Retinal pigment epithelial cell (primary cell): ENCODE measurements around the gene TRIM41.

Source experiments
- DNase-seq: peaks from one replicate; pipeline ENCODE4 v3.0.0-alpha.2; 2010; ENCODE audit warnings: low read depth
- H3K4me3 ChIP-seq: 2 replicates; pipeline ENCODE4 v1.5.1; 2011; ENCODE audit warnings: mild to moderate bottlenecking, low read length, control low read depth, moderate library complexity
- TF ChIP-seq, protein P1 (sequence below): conservative IDR thresholded peaks from 2 replicates; pipeline ENCODE4 v1.5.1; 2011; ENCODE audit warnings: low read depth, low read length, control low read depth, inconsistent platforms

Gene TRIM41

DNA sequence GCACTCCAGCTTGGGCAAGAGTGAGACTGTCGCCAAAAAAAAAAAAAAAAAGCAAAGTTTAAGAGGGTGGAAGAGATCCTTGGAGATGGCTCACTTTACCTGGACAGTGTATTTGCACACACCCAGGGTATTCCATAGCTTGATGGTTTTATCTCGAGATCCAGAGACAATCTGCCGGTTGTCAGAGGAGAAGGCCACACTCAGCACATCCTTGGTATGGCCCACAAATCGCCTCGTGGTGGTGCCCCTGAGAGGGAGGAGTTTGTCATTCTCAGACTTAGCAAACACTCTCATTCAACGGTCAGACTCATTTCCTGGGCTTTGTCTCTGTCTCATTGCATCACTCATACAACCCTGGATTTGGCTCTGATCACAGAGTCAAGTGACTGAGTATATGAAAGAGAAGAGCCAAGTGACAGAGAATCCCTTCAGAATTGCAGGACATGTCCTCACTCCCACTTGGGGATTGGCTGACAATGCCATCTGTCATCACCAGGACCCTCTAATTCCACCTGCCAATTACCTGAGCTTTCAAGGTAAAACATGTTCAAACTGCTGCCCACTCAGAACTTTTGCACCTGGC is 18.4 kb downstream of the TRIM41 start:
- DNase-seq = no peak
- TF ChIP-seq, protein P1, sequence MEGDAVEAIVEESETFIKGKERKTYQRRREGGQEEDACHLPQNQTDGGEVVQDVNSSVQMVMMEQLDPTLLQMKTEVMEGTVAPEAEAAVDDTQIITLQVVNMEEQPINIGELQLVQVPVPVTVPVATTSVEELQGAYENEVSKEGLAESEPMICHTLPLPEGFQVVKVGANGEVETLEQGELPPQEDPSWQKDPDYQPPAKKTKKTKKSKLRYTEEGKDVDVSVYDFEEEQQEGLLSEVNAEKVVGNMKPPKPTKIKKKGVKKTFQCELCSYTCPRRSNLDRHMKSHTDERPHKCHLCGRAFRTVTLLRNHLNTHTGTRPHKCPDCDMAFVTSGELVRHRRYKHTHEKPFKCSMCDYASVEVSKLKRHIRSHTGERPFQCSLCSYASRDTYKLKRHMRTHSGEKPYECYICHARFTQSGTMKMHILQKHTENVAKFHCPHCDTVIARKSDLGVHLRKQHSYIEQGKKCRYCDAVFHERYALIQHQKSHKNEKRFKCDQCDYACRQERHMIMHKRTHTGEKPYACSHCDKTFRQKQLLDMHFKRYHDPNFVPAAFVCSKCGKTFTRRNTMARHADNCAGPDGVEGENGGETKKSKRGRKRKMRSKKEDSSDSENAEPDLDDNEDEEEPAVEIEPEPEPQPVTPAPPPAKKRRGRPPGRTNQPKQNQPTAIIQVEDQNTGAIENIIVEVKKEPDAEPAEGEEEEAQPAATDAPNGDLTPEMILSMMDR = no peak
- H3K4me3 ChIP-seq = peak overlapping the region; percentile 99

DNA sequence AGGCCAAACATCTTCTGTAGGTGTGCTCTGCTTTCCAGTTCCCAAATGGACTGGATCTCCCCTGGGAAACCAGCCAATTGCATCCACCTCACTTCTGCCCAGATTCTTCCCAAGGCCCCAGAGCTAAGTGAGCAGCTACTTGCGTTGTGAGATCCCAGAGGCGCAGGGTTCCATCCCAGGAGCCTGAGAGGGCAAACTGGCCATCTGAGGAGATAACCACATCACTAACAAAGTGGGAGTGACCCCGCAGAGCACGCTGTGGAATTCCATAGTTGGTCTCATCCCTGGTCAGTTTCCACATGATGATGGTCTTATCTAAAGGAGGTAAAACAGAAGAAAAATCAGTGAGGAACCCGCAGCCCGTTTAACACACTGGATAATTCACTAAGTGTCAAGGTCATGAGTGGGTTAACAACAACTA is 19.0 kb downstream of the TRIM41 start:
- DNase-seq = no peak
- peak overlapping the region; percentile 99 for H3K4me3 ChIP-seq
- TF ChIP-seq, protein P1 = no peak

DNA sequence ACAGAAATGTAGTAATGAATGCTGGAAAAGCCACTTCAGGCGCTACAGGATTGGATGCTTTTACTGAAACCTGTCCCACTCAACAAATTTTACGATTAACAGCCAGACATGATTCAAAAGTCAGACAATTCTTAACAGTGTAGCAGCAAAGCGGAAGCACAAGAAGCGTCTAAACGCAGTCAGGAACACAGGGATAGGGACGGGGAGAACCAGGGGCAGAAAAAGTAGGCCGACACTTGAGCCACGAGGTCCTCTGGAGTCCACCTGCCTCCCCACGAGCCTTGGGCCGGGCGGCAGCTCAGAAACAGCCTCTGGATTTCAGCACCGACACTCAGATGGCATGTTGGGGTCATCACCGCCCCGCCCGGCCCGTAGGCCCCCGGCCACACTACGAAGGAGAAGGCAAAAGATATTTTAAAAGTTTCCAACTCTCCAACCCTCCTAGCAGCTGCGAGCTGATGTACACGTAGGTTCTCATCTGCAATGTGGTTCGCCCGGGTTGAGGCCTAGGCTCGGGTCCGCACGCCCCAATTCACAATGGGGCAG is 20.0 kb downstream of the TRIM41 start:
- DNase-seq = no peak
- peak overlapping the region; percentile 99 for H3K4me3 ChIP-seq
- TF ChIP-seq, protein P1 = no peak

DNA sequence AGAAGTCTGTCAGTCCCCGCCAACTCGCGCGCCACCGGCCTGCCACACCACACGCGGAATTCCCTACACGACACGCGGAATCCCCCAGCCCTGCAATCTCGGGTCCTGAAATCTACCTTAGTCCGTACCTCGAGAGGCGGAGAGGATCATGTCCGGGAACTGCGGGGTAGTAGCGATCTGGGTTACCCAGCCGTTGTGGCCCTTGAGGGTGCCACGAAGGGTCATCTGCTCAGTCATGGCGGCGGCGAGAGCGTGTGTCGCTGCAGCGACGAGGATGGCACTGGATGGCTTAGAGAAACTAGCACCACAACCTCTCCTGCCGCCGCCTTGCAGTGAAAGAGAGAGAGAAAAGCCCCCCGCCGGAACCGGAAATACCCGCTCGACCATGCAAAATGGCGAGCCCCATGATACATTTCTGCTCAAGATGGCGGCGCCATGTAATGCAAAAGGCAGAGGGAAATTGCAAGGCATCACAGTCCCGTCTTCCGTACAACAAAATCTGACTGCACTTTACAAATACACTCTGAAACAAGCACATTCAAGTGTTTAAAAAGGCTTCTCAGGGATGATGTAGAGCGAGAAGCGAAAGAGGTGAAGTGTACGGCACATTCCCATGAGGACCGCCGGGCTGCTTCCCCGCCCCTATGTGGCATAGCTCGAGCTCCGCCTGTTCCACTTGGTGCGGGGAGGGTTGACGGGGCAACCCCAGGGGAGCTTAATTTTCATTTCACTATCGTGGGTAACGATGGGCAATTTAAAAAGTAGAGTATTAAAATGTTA is 20.7 kb downstream of the TRIM41 start, which contains the start of gene RACK1:
TSS of gene RACK1 (minus strand) at position 343 of the 780 bp plus-strand sequence. CDS start at position 237, 106 bp downstream.
- H3K4me3 ChIP-seq = peak within 1 kb of the TSS; percentile 99
- DNase-seq = no peak
- TF ChIP-seq, protein P1 = no peak

DNA sequence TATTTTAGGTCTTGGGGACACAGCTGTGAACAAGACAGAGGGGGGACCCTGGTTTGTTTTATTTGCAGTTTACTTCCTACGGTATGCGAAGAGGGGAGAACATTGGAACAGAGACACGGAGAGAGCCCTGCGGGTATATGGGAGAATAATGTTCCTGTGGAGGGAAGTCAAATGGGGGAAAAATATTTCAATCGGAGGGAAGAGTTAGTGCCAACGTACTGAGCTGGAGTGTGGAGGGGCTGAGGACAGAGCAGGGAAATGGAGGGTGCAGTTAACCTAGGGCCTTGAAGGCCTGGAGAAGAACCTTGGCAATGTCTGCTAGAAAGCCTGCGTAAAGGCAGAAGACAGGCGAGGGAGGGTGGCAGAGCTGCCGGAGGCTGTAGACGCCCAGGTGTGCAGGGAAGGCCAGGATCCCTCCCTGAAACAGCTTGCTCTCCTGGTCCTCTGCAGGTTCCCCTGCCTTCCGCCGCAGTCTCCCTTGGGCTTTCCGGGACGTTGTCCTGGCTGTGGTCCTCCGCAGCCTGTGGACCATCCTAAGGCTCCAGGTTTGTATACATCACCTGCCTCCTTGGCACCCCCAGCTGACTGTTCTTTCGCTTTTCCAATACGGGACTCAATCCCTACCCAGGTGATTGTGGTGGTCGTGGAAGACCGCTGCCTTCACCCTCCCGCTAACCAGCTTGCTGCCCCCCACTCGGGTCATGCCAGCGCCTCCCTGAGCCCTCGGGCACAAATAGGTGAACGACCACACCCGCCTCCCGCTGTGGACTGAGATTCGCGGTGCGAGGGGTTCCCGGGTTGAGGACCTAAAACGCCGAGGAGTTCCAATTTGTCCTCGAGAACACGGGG is 22.6 kb downstream of the TRIM41 start:
- DNase-seq = no peak
- TF ChIP-seq, protein P1 = no peak
- H3K4me3 ChIP-seq = peak overlapping the region; percentile 88

DNA sequence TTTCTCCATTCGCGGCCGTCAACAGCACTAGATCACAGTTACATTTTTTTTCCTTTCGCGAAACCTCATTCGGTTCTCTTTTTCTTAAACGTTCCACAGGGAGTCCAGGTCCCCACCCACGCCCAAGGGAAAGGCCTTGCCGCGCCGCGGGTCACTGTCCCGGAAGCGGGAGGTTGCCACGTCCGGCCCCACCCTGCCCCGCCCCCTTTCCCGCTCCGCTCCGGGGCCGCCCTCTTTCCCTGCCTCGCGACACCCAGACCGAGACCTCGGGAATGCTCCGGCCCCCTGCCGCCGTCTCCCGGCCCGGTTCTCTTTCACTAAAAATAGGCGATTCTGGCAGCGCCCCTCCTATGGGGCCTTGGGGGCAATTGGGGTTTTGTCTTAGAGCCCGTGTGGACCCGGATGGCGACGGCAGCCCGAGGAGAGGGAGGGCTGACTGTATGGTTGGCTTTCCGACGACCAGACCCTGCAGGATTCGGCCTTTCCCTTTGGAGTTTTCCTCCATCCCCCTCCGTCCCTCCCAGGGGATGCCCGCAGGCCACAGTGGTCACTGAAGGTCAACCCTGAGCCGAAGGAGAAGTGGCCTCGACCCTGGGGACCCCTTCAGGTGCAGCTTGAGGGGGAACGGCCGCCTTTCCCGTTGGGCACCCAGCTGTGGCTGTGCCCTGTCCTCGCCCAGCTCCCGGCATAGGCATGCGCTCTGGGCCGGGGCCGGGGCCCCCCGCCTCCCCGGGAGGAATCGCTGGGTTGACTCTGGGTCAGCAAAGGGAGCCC is 23.4 kb downstream of the TRIM41 start:
- peak overlapping the region; percentile 88 for H3K4me3 ChIP-seq
- TF ChIP-seq, protein P1 = no peak
- no peak for DNase-seq
